Heart right ventricle (tissue), 16 donors: ENCODE measurements around the gene INSYN2B. TPM values are rescaled to one million over a fixed set of nuclear protein-coding genes. Genes with fewer than 3 reads are reported as not detected.

ENCODE experiments used
- ATAC-seq, 8 donors: fragments of 200-7000 bp; cut with Tn5 transposase; one replicate each; pipeline ENCODE4 v1.9.1; 2020; ENCODE audit warnings: mild to moderate bottlenecking in 8 of 8, moderate library complexity in 8 of 8, moderate number of reproducible peaks in 1 of 8
- DNase-seq, 2 donors: peaks; one replicate each; pipeline ENCODE4 v3.0.0-alpha.2; 2020
- H3K27ac ChIP-seq, 10 donors: fragments of 200-600 bp; sonication (generic) in 2 of 10; one replicate each; pipeline versions ENCODE4 v1.5.0 to v1.8.0; 2020 to 2022; ENCODE audit warnings: mild to moderate bottlenecking in 3 of 10
- H3K27me3 ChIP-seq, 7 donors: fragments of 200-600 bp; one replicate each; pipeline ENCODE4 v1.8.0; 2021 to 2022; ENCODE audit warnings: mild to moderate bottlenecking in 2 of 7
- H3K36me3 ChIP-seq, 9 donors: fragments of 200-600 bp; sonication (generic) in 1 of 9; one replicate each; pipeline versions ENCODE4 v1.5.0 to v1.8.0; 2020 to 2022; ENCODE audit warnings: mild to moderate bottlenecking in 2 of 9
- H3K4me1 ChIP-seq, 9 donors: fragments of 200-600 bp; sonication (generic) in 1 of 9; one replicate each; pipeline versions ENCODE4 v1.5.0 to v1.8.0; 2020 to 2022; ENCODE audit warnings: mild to moderate bottlenecking in 4 of 9
- H3K4me3 ChIP-seq, 10 donors: fragments of 200-600 bp; sonication (generic) in 2 of 10; one replicate each; pipeline versions ENCODE4 v1.5.0 to v1.8.0; 2020 to 2022; ENCODE audit warnings: mild to moderate bottlenecking in 7 of 10, moderate library complexity in 2 of 10
- H3K9me3 ChIP-seq, 11 donors: fragments of 200-600 bp in 10 of 11; sonication (generic) in 2 of 11; one replicate each; pipeline versions ENCODE4 v1.5.0 to v1.8.0; 2013 to 2022; ENCODE audit warnings: mild to moderate bottlenecking in 2 of 11, control low read depth in 1 of 11, moderate library complexity in 1 of 11
- WGBS, 2 donors: extraction: QIAGEN DNeasy Blood & Tissue Kit; methylation state at CpG; one replicate each; pipeline ENCODE4 v1.1.7; 2013; ENCODE audit warnings: inconsistent platforms in 1 of 2; 5-methylcytosine and 5-hydroxymethylcytosine counted together
- intact Hi-C, 10 donors: fragments of 100-400 bp; cut with DNase I; formaldehyde crosslinking; loops; one replicate each; pipeline versions ENCODE4 v1.11.1 to v1.14.2; 2022
- polyA plus RNA-seq, 2 donors: library from polyadenylated mRNA; stranded (reverse); fragments of 200-250 nt; gene quantifications; one replicate each; pipeline ENCODE4 v1.2.3, GENCODE V29; 2013
- total RNA-seq, 10 donors: library from RNA; stranded (reverse); fragmentation: NEBNext Ultra II Directional in 3 of 10; extraction: Animal tissue kit (Norgen Biotek cat#: 25700) in 3 of 10; gene quantifications; one replicate each; pipeline versions ENCODE4 v1.2.1 to v1.2.4, GENCODE V29; 2021 to 2023
- TF ChIP-seq, protein P1 (sequence below), 9 donors: fragments of 200-600 bp; sonication (generic) in 2 of 9; IDR thresholded peaks; one replicate each; pipeline versions ENCODE4 v1.5.0 to v1.8.0; 2021 to 2022; ENCODE audit warnings: antibody characterized with exemption in 9 of 9, mild to moderate bottlenecking in 5 of 9, moderate library complexity in 1 of 9
- donor health status: Arrhythmogenic right ventricular cardiomyopathy.
- donor health status: ischemic (EF 13 %, LVEDD 7.1; RV severe dilation, severe dysfunction).
- donor health status: healthy with polysubstance abuse.
- donor health status: DM: no; HTN: yes; CAD: no.
- donor health status: DM: no; HTN: no; CAD: no.
- donor health status: ischemic (EF 25% LVEDD 6.9; RV normal size, moderate dysfunction).
- donor health status: ischemic (EF 25% LVEDD 5.7; RV mildly dilated, moderate dysfunction).
- donor health status: healthy.
- donor health status: DM: yes; HTN: yes; CAD: no.
- donor health status: Ischemic cardiomyopathy.
- donor health status: ischemic (EF 35%, LVEDD 5.7; RV mildly dilated, moderate dysfunction).
- donor health status: nonischemic (EF 11% LVEDD 7.7; RV severe dilation, severe dysfunction).
- donor health status: DM: yes; HTN: yes; CAD: no.
- donor health status: PGD.
- donor health status: ischemic (EF 29% LVEDD 5.4; RV normal size, mild dysfunction).
- donor health status: nonischemic (EF 23%, LVEDD 6.1; RV moderate dilation, normal function).

Gene INSYN2B
- total and polyA plus RNA-seq, 12 donors: 0.09 to 0.87 (median 0.14) TPM; not detected in 7

DNA sequence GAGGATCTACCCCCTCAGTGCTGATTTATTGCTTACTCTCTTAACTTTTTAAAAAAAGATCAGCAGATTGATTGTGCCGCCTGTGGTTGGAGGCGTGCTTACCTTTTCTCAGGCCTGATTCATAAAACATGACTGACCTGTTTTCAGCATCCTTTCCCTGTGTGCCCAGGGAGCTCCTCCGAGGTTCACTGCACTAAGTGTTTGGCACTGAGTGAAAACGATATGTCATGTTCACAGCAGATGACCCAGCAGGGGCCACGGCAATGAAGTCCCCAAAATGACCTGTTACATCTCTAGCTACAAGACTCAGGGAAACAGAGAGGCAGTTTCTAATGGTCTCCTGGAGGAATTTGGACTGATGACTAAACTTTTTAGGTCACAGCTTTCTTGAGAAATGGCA is 69.9 kb downstream of the INSYN2B start:
- 82 to 92% methylated on average over 5 of the region's 5 CpGs for WGBS, 2 donors
- H3K4me3 ChIP-seq: no peak overlapping the region
- ATAC-seq (no peak), DNase-seq (no peak)
- H3K4me1 ChIP-seq: no peaks in the 10 kb centered on the region
- peaks cover 0 to 11% (median 0%) of the 10 kb centered on the region in 7 donors for H3K27me3 ChIP-seq
- no peaks in the 10 kb centered on the region for H3K36me3 ChIP-seq
- intact Hi-C loops: no loop called here
- TF ChIP-seq, protein P1, sequence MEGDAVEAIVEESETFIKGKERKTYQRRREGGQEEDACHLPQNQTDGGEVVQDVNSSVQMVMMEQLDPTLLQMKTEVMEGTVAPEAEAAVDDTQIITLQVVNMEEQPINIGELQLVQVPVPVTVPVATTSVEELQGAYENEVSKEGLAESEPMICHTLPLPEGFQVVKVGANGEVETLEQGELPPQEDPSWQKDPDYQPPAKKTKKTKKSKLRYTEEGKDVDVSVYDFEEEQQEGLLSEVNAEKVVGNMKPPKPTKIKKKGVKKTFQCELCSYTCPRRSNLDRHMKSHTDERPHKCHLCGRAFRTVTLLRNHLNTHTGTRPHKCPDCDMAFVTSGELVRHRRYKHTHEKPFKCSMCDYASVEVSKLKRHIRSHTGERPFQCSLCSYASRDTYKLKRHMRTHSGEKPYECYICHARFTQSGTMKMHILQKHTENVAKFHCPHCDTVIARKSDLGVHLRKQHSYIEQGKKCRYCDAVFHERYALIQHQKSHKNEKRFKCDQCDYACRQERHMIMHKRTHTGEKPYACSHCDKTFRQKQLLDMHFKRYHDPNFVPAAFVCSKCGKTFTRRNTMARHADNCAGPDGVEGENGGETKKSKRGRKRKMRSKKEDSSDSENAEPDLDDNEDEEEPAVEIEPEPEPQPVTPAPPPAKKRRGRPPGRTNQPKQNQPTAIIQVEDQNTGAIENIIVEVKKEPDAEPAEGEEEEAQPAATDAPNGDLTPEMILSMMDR (IDR thresholded peaks at IDR 0.05): no peak
- H3K9me3 ChIP-seq: no peaks in the 10 kb centered on the region
- no peak overlapping the region for H3K27ac ChIP-seq

DNA sequence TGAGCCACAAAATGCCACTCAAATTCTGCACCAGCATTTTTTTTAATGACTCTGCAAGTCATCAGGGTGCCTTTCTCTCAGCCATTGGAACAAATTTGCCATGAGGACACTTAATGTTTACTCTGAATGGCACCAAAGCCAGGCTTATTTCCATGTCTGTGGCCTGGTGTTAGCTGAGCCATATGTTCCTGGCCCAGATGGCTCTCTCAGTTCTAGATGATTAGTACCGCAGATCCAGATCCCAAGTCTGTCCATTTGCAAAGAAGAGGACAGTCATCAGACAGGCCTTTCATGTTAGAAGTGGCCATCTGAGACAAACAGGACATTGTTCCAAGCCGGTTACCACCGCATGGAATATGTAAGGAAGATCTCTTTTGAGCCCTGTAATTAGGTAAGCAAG is 70.3 kb downstream of the INSYN2B start:
- Histone ChIP-seq H3K4me1 (no peaks in the 10 kb centered on the region), H3K27me3 (peaks cover 0 to 11% (median 0%) of the 10 kb centered on the region in 7 donors), H3K4me3 (no peak overlapping the region), H3K9me3 (no peaks in the 10 kb centered on the region), H3K27ac (no peak overlapping the region), H3K36me3 (no peaks in the 10 kb centered on the region)
- ATAC-seq: no peak
- TF ChIP-seq, protein P1 (IDR thresholded peaks at IDR 0.05): no peak
- no peak for DNase-seq
- intact Hi-C loops: no loop called here
- WGBS, 2 donors: 78 to 96% methylated on average over 3 of the region's 3 CpGs

DNA sequence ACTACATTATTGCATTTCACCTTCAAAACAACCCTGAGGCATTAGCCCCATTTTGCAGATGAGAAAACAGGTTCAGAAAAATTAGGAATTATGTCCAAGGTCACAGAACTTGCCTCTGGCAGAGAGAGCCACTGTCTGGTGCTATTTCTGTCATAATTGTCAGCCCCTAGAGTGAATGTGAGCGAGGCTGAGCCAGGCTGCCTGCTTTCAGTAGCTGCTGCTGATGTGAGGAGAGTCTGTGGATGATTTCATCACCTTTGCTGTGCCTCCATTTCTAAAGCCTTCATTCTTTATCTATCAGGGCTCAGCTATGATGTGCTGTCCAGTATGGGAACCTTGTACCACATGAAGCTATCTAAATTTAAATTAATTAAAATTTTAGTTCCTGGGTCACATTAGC is 71.4 kb downstream of the INSYN2B start:
- intact Hi-C loops: no loop called here
- ATAC-seq: no peak
- 24 to 29% methylated on average over 1 of the region's 1 CpG for WGBS, 2 donors
- Histone ChIP-seq H3K9me3 (no peaks in the 10 kb centered on the region), H3K36me3 (no peaks in the 10 kb centered on the region), H3K27me3 (peaks cover 0 to 11% (median 0%) of the 10 kb centered on the region in 7 donors), H3K27ac (no peak overlapping the region), H3K4me1 (no peaks in the 10 kb centered on the region), H3K4me3 (no peak overlapping the region)
- no peak for DNase-seq
- TF ChIP-seq, protein P1 (IDR thresholded peaks at IDR 0.05): no peak

DNA sequence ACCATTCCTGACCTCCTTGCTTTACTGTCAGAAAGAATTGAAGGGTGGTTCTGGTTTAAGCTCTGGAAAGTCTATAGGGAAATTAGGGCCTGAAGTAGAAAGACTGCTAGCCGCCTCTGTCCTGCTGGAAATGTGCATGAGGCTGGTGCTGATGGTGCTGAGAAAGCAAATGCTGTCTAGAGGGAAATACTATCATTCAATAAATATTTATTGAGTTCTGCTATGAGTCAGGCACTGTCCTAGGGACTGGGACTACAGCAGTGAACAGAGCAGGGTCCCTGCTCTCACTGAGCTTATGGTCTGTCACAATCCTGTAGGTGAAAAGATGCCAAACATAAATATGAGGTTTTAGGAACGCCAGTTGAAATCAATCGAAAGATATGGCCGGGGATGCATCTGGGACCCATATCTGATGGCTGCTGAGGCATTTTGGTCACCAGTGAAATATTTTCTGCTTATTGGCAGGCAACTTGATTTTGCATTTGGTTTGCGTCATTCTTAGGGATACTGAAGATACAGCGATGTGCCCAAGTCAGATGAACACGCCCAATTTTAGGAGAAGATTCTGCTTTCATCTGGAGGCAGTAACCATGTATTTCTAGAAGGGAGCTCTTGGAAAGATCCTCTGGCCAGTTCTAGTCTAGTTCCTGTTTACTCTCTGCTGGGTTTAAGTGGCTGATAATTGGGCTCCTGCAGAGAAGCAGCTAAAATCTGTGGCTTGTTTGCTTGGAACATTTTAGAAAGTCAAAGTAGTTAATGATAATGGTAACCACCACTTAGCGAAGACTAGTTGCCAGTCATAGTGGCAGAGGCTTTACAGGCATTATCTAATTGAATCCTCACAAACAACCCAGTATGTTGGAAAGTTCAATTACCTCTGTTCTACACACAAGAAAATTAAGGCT is 73.3 kb downstream of the INSYN2B start:
- H3K4me1 ChIP-seq: no peaks in the 10 kb centered on the region
- H3K36me3 ChIP-seq: no peaks in the 10 kb centered on the region
- intact Hi-C loops: no loop called here
- H3K27ac ChIP-seq: no peak overlapping the region
- 67 to 73% methylated on average over 8 of the region's 8 CpGs for WGBS, 2 donors
- peaks cover 0 to 6% (median 0%) of the 10 kb centered on the region in 7 donors for H3K27me3 ChIP-seq
- no peak overlapping the region for H3K4me3 ChIP-seq
- ATAC-seq (peak in 2 of 8 donors; percentile 27 to 44), DNase-seq (no peak)
- TF ChIP-seq, protein P1 (IDR thresholded peaks at IDR 0.05): no peak
- no peaks in the 10 kb centered on the region for H3K9me3 ChIP-seq
